HG03060 (cell line): Measurements from ENCODE around the gene ADK.

Source experiments
- ATAC-seq: cut with Tn5 transposase; IDR thresholded peaks from one replicate; pipeline ENCODE4 v1.9.1; 2021; ENCODE audit warnings: low read depth, moderate number of reproducible peaks; ENCODE audit not compliant: unreplicated experiment

ADK gene

DNA sequence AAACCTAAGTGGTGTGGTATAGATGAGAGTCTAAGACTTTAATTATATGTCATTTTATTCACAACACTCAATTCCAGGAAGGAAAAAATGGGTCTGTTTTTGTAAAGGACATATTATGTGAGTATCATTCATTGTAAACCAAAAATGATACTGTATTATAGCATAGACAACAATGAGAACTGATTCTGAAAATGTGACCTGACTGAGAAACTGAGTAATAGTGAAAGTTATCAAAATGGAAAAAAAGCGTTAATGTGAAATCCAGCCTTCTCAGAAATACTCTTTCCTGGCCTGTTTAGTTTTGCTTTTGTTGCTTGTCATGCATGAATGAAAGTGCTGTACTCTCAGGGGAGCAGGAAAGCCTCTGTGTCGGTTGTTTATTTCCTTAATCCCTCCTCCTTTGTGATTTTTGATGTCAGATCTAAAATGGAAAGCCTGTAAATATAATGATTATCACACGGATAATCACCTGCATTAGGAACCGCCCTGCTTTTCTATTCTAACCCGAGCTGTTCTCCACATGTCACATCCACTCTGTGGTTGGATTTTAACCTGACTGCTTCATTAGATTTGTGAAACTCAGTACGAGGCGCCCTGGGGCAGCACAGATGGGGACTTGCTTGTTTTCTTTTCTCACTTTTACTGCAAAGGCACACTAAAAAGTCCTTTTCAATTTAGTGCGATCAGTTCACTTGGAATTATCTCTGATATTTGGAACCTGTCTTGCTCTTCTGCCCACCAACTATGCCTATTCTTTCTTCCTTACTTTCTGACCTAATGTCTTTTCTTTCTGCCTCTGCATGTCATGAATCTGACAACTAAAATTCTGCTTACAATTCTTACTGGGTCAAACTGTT, 434.4 kb downstream of the ADK start:
- ATAC-seq, result peak; percentile 47

DNA sequence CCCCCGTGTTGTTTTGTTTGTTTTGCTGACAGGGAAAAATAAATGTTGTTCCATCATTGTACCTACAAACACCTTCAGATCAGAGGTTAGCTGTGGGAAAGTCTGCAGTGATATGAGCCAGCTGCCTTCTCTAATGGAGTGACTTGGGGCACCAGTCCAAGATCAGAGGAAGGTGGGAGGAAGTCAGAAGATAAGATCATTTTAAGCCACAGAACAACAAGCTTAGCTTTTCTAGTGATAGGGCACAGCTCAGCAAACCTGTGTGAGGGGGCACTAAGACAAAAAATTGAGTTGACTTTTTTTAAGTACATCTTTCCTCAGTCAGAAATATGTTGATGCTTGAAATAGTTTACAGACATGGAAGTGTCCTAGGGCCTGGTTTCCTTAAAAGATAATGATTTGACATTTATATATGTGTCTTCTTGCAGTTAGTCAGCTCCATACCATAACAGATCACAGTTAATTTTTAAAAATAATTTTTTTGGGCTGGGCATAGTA, 435.1 kb downstream of the ADK start:
- ATAC-seq, result no peak

DNA sequence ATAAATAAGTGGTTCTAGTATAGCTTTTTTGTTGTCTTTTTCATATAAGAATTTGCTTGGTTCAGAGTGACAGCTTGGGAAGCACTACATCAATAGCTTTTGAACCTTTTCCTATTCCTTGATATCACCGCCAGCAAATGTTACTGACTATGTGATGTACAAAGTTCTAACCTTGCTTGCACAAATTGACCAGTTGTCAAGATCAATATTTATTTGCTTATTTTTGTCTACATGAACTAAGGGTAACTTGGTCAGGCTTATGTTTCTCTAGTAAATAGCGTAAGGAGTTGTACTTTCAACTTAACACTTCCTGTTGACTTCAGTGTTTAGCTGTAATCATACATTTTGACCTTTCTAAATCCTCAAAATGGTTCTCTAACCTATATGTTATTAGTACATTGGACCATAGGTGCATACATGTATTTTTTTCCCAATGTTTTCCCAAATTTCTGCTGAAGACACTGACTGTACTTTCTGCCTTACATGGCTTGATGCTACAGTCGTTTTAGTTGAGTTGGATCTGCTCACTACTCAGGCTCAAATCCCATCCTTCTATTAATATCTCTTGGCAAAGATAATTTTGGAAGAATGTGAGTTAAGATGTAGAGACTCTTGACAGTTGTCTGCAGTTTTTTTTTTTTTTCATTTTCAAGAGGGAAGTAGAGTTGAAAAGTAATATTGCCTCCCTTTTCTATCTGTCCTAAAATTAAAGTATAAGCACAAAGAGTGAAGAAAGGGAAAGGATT, 436.3 kb downstream of the ADK start:
- ATAC-seq, result no peak

DNA sequence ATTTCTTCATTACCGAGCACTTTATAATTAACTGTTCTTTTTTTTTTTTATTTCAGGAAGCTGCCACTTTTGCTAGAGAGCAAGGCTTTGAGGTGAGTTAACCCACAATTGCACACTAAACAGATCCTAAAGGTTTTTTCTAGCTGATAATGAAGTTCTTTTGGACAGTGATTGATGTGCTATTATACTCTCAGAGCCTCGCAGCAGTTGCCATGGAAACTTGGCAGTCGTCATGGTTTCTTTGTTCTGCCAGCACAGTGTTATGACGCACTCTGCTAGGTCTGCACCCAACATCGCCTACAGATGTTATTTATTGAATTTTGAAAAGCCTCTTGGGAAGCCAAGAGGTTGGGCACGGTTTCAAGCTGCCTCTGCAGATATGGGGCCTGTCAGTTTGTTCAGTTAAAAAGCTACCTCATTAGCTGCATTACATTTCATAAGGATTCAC, 438.2 kb downstream of the ADK start:
- ATAC-seq, result no peak

DNA sequence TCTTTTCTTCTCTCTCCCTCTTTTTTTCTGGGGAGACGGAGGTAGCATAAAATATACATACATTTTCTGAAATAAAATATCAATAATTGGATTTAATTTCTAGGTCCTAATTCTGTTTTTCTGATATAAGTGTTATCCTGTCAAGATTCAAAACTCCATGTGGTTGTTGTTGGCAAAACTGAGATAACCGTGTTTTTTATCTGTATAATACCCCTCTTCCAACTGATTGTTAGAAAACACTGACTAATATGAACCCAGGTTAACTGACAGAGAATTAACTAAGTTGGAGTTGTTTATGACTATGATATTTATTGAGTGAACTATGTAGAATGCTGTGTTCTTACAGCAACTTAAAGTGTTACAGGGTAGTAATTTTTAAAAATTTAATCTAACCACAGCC, 438.8 kb downstream of the ADK start:
- ATAC-seq, result no peak

DNA sequence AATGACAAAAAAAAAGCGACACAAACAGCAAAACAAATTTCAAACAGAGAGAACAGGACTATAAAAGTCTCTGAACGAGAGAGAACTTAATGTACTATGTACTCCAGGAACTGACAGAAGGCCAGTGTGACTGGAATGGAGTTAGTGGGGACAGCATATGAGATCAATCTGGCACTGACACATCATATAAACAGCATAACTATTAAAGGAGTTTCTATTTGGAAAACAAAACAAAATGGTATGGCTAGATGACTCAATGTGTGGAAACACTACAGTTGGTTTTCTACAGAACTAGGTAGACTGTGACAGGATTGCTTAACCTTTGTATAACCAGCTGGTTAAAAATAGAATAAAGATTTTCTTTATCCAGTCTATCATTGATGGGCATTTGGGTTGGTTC, 442.4 kb downstream of the ADK start:
- no peak for ATAC-seq

DNA sequence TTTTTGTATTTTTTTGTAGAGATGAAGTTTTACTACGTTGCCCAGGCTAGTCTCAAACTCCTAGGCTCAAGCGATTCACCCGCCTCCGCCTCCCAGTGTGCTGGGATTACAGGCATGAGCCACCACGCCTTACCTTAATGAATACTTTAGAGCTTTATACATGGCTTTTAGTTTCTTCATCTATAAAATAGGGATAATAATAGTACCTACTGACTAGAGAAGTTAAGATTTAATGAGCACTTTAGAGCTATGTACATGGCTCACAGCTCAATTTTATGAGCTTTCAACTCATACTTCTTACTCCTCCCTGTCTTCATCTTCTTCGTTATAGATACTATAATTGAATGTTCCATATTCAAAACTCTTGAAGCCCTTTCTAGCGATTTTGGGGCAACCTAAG, 445.7 kb downstream of the ADK start:
- no peak for ATAC-seq

DNA sequence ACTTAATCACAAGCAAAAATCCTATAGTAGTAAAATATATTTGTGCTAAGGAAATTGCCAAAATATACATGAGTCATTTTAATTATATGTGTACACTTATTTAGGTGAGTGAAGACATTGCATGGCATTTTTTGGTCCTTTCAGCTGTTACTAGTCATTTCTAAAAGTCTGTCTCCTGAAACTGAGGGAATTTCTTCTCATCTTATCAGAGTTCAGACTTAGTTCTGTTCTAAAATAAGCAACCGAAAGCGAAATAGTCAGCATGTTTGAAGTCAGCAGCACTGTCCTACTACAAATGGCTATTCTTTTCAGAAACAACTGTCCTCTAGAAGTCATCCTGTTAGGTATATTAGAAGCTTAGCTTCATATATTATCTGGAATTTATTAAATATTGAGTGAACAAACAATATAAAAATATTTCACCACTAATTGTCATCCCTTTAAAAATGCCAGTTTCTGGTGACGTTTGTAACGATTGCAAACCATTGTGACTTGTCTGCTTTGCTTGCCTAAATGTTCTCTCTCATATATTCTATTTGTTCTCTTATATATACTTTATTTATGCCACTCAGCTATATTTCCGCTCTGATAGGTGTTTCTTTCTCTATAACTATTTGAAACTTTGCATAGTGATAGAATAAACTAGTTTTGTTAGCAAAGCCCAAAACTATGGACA, 448.0 kb downstream of the ADK start:
- no peak for ATAC-seq

DNA sequence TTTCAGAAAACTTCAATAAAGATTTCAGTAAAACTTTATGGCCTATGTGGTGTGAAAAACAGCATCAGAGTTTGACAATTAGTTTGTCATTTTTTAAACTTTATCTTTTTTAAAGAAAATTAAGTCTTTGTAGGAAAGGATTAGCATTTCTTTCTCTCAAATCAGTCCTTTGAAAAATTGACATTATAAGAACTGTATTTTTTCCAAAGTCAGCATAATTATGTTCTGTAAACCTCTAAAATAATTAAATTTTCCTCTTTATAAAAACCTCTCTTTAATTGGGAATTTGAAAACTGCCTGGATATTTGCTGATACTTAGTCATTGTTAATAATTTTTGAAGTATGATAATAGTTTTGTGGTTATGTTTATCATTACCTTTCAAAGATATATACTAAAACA, 448.7 kb downstream of the ADK start:
- ATAC-seq, result no peak

DNA sequence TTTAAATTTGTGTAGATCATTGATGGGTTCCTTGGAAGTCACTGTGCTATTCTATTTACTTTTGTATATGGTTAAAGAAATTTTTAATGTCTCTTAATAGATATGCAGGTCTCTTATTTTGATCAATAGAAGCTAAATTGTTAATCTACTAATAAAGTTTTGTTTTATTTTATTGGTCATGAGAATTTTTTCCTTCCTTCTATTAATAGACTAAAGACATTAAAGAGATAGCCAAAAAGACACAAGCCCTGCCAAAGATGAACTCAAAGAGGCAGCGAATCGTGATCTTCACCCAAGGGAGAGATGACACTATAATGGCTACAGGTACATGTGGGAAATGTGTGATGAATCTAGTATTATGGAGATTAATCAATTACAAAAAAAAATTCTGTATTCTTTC, 449.1 kb downstream of the ADK start:
- no peak for ATAC-seq

DNA sequence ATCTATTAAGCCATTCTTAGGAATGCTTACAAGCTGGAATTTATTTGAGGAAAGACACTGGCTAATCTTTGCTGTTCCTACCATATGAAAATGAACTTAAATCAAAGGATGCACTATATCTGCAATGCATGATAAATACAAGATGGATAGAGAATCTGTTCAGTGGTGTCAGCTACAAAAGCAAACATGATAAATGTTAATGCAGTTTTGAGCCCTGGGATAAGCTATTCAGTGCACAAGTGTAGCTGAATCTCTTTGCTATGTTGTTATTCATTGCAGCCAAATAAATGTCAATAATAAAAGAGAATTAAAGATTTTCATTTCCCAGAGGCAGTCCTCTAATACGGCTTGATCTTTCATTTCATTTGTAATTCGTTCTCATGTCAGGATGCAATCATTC, 451.6 kb downstream of the ADK start:
- ATAC-seq, result no peak

DNA sequence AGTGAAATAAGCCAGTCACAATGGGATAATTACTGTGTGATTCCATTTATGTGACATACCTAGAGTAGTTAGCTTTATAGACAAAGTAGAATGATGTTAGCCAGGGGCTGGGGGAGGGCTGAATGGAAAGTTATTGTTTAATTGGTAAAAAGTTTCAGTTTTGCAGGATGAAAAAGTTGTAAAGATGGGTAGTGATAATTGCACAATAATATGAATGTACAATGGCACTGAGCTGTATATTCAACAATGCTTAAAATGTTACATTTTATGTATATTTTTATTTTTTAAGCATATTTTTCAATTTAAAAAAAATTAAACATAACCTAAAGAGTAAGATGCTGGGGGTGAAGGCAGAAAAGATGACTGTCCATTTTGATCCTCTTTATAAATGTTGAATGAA, 459.3 kb downstream of the ADK start:
- no peak for ATAC-seq

DNA sequence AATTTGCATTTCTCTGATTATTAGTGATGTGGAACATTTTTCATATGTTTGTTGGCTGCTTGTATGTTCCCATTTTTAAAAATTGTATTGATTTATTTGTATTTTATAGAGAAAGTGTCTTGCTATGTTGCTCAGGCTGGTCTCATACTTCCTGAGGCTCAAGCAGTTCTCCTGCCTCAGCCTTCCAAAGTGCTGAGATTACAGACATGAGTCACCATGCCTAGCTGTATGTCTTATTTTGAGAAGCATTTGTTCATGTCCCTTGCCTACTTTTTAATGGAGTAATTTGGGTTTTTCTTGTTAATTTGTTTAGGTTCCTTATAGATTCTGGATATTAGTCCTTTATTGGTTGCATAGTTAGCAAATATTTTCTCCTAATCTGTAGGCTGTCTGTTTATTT, 461.2 kb downstream of the ADK start:
- no peak for ATAC-seq

DNA sequence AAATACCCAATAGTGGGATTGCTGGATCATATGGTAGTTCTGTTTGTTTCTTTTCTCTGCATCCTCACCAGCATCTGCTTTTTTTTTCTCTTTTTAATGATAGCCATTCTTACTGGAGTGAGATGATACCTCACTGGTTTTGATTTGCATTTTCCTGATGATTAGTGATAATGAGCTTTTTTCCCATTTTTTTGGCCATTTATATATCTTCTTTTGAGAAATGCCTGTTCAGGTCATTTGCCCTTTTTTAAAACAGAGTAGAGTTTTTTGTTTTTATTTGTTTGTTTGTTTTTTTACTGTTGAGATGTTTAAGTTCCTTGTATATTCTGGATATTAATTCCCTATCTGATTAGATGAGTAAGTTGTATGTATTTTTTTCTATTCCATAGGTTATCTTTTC, 469.6 kb downstream of the ADK start:
- ATAC-seq, result no peak

DNA sequence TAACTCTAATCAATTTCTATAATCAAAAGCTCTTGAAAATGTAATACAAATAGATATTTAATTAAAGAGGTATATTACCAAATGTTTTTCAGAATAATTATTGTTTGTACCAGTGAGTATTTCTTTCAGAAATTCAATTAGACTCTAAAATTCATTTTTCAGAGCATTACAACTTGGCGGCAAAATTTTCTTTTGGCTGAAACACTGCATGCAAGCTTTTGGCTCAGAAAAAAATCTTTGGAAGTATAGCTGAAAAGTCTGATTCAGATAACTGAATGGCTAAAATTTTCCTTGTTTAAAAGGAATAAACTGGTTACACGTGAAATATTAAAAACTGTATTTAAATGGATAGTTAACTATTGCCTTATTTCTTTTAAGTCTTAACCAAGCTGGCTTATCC, 472.8 kb downstream of the ADK start:
- ATAC-seq, result no peak

DNA sequence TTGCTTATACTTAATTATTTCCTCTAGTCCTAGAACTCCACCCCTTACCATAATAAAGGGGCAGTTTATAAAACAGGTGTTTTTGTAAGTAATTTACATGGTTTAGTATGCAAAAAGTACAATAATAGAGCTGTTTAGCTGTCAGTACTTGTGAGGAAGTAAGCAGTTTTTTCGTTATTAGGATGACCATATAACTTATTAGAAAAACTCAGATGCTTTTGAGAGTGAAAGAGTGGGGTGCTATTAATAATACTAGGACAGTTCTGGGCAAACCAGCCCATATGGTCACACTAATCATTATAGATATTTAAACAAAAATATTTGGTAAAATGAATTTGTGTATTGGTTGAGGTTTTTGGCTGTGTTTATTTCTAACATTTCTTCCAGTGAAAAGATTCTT, 473.5 kb downstream of the ADK start:
- ATAC-seq, result no peak

DNA sequence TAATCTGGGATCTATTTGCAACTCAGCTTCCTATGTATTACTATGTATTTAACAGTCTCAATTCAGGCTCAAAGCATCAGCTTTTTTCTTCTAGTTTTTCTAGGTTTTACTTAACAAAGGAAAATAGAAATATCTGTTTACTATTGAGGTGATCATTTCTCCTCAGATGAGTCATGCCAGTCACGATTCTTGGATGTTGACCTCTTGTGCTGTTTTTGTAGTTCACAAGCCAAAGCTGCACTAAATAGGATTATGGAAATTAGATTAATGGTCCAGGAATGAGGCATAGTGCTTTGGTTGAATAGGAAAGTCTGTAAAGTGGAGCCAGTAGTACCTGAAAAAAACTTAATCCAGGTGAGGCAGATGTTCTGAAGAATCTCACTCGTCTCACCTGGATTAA, 477.1 kb downstream of the ADK start:
- no peak for ATAC-seq

DNA sequence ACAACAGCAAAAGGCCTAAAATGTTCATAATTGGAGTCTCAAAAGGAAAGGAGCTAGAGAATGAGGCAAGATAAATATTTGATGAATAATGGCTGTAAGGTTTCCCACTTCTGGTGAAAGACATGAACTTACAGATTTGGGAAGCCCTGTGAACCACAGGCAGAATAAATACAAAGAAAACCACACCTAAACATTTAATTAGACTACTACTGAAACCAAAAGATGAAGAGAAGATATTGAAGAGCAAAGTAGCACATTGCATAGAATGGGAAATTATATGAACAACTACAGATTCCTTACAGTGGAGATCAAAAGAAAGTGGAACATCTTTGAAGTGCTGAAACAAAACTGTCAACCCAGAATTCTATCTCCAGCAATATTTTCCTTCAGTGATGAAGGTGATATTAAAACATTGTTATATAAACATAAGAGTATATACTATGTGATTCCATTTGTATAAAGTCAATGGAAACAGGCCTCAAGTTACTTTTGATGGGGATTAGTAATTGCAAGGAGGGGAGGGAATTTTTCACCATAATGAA, 484.0 kb downstream of the ADK start:
- no peak for ATAC-seq

DNA sequence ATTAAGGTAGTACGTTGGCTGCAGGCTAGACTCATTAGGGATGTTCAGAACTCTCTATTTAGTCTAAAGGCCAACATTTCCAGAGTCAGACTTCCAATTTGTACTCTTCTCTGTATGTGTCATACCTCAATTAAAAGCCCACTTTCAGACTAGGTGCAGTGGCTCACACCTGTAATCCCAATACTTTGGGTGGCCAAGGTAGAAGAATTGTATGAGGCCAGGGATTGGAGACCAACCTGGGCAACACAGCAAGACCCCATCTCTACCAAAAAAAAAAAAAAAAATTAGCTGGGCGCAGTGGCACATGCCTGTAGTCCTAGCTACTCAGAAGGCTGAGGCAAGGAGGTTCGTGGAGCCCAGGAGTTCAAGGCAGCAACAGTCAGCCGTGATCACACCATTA, 484.6 kb downstream of the ADK start:
- no peak for ATAC-seq

DNA sequence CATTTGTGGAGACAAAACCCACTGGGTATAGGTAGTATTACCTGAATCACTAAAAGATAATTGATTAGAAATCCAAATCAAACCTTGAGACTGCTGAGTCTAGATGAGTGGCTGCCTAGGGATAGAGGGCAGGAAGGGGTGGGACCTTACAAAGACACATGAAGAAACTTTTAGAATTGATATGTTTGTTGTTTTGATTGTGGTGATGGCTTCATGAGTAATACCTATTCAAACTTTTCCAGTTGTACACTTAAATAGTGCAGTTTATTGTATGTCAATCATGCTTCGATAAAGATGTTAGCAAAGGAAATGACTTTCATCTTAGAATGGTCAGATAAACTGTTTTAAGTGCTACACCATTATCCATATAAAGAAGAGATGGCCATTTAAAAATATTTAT, 486.7 kb downstream of the ADK start:
- no peak for ATAC-seq
